AG09309 (cell line): ENCODE results near the gene GJA3.
A peak's percentile ranks its signal among the peaks of the same experiment; 100 is the strongest.

Experiments used
- DNase-seq: peaks from one replicate; pipeline ENCODE4 v3.0.0-alpha.2; 2010; ENCODE audit warnings: low read depth
- H3K4me3 ChIP-seq: 2 replicates; pipeline ENCODE4 v1.5.1; 2011; ENCODE audit warnings: mild to moderate bottlenecking, low read depth, low read length, moderate library complexity; ENCODE audit not compliant: control insufficient read depth
- CTCF ChIP-seq: IDR thresholded peaks from 2 replicates; pipeline ENCODE4 v1.5.1; 2011; ENCODE audit warnings: mild to moderate bottlenecking, low read depth, low read length, inconsistent platforms; ENCODE audit not compliant: insufficient read depth, control insufficient read depth; ENCODE audit errors: missing control alignments

The GJA3 gene

GRCh38 chr13:20099319-20099718, 61.5 kb downstream of the GJA3 start:
- DNase-seq = no peak
- no peak for TF ChIP-seq CTCF
- H3K4me3 ChIP-seq = no peak overlapping the region

GRCh38 chr13:20093951-20094350, 66.9 kb downstream of the GJA3 start:
- no peak overlapping the region for H3K4me3 ChIP-seq
- DNase-seq = no peak
- TF ChIP-seq CTCF = no peak

DNA sequence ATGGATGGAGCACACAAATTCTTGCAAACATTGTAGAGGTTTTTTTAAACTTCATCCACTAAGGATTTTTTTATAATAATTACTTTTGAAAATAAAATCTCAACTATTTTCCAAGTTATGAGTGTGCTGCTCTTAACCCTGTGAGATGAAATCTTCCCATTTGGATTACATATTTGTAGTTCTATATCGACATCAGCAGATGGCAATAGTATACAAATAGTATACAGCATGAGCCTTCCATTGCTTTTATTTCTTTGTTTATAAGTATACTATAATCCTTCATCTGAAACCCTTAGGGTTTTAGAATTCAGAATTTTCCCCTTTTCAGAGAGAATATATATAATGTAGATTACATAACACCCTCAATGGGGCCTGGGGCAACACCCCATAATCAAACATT, 70.5 kb downstream of the GJA3 start:
- peak; percentile 2 for TF ChIP-seq CTCF
- DNase-seq = no peak
- H3K4me3 ChIP-seq = no peak overlapping the region
